Cardiac muscle cell (in vitro differentiated cells and primary cell): ENCODE data around the gene FBLN2. TPM values are rescaled to one million over a fixed set of nuclear protein-coding genes. Genes with fewer than 3 reads are reported as not detected.

ENCODE experiments used
- DNase-seq, 2 donors: peaks; one replicate each; pipeline versions ENCODE4 v3.0.0 to v3.0.0-alpha.2; 2010 to 2017; ENCODE audit warnings: low read depth in 1 of 2, low spot score in 1 of 2
- H3K27ac ChIP-seq: fragments of 200-600 bp; sonication (generic); 2 replicates; pipeline ENCODE4 v1.5.1; 2016
- H3K27me3 ChIP-seq: fragments of 200-600 bp; sonication (generic); 2 replicates; pipeline ENCODE4 v1.6.0; 2016; ENCODE audit warnings: control low read depth
- H3K36me3 ChIP-seq: fragments of 200-600 bp; sonication (generic); 2 replicates; pipeline ENCODE4 v1.5.1; 2016; ENCODE audit warnings: control low read depth
- H3K4me1 ChIP-seq: fragments of 200-600 bp; sonication (generic); 2 replicates; pipeline ENCODE4 v1.8.1; 2017; ENCODE audit warnings: low read depth, mild to moderate bottlenecking, mixed run types
- H3K4me3 ChIP-seq: fragments of 200-600 bp; sonication (generic); 2 replicates; pipeline ENCODE4 v1.5.1; 2016; ENCODE audit warnings: mild to moderate bottlenecking
- H3K9me3 ChIP-seq: fragments of 200-600 bp; sonication (generic); 2 replicates; pipeline ENCODE4 v1.5.1; 2017; ENCODE audit warnings: low read depth, mild to moderate bottlenecking, control low read depth
- polyA plus RNA-seq: library from polyadenylated mRNA; unstranded; fragments of >200 nt; fragmentation: Nextera tagmentation; extraction: Ambion mirVana; gene quantifications from 2 replicates; pipeline ENCODE4 v1.2.1, GENCODE V29; 2016
- total RNA-seq: library from RNA; depleted of rRNA; stranded (reverse); fragments of >200 nt; gene quantifications from 2 replicates; pipeline ENCODE4 v1.2.3, GENCODE V29; 2016
- TF ChIP-seq, protein P1 (sequence below): IDR thresholded peaks from 2 replicates; pipeline ENCODE4 v1.5.1; 2012; ENCODE audit warnings: low read depth, mild to moderate bottlenecking, low read length

The FBLN2 gene
- total and polyA plus RNA-seq, 2 experiments from 2014 or later: 19.3 to 42.4 TPM

DNA sequence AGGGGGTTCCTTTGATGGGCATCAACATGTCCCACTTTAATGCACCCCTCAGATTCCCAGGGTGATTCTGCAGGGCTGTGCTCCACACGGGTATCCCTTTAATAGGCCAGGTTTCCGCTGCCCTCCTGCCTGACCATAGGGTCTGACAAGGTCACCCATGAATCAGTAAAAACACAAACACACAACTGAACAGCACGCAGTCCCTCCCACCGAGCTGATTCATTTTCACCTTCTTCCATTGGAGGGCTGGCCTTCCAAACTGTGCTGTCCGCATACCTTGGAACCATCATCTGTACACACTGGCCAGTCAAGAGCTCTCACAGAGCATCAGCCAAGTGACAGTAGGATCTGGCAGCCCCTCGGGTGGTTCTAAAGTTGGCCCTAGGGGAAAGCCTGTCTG lies 93.7 kb downstream of the FBLN2 start:
- H3K27me3 ChIP-seq: no peaks in the 10 kb centered on the region
- H3K4me1 ChIP-seq: peaks cover 14% of the 10 kb centered on the region
- no peaks in the 10 kb centered on the region for H3K9me3 ChIP-seq
- H3K27ac ChIP-seq: no peak overlapping the region
- TF ChIP-seq, protein P1, sequence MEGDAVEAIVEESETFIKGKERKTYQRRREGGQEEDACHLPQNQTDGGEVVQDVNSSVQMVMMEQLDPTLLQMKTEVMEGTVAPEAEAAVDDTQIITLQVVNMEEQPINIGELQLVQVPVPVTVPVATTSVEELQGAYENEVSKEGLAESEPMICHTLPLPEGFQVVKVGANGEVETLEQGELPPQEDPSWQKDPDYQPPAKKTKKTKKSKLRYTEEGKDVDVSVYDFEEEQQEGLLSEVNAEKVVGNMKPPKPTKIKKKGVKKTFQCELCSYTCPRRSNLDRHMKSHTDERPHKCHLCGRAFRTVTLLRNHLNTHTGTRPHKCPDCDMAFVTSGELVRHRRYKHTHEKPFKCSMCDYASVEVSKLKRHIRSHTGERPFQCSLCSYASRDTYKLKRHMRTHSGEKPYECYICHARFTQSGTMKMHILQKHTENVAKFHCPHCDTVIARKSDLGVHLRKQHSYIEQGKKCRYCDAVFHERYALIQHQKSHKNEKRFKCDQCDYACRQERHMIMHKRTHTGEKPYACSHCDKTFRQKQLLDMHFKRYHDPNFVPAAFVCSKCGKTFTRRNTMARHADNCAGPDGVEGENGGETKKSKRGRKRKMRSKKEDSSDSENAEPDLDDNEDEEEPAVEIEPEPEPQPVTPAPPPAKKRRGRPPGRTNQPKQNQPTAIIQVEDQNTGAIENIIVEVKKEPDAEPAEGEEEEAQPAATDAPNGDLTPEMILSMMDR: no peak
- no peak overlapping the region for H3K4me3 ChIP-seq
- no peaks in the 10 kb centered on the region for H3K36me3 ChIP-seq
- no peak for DNase-seq

- Histone ChIP-seq H3K36me3 (no peaks in the 10 kb centered on the region), H3K9me3 (no peaks in the 10 kb centered on the region), H3K4me1 (no peaks in the 10 kb centered on the region), H3K27ac (no peak overlapping the region), H3K4me3 (no peak overlapping the region), H3K27me3 (no peaks in the 10 kb centered on the region)
- TF ChIP-seq, protein P1: no peak
- peak in 1 of 2 donors; percentile 23 for DNase-seq
Observed at GRCh38 chr3:13644341-13645117, 95.6 kb downstream of the FBLN2 start.

GRCh38 chr3:13645801-13646637 lies 97.1 kb downstream of the FBLN2 start:
- no peaks in the 10 kb centered on the region for H3K27me3 ChIP-seq
- TF ChIP-seq, protein P1: no peak
- H3K4me3 ChIP-seq: no peak overlapping the region
- H3K9me3 ChIP-seq: no peaks in the 10 kb centered on the region
- no peak for DNase-seq
- H3K27ac ChIP-seq: no peak overlapping the region
- H3K36me3 ChIP-seq: no peaks in the 10 kb centered on the region
- H3K4me1 ChIP-seq: no peaks in the 10 kb centered on the region

DNA sequence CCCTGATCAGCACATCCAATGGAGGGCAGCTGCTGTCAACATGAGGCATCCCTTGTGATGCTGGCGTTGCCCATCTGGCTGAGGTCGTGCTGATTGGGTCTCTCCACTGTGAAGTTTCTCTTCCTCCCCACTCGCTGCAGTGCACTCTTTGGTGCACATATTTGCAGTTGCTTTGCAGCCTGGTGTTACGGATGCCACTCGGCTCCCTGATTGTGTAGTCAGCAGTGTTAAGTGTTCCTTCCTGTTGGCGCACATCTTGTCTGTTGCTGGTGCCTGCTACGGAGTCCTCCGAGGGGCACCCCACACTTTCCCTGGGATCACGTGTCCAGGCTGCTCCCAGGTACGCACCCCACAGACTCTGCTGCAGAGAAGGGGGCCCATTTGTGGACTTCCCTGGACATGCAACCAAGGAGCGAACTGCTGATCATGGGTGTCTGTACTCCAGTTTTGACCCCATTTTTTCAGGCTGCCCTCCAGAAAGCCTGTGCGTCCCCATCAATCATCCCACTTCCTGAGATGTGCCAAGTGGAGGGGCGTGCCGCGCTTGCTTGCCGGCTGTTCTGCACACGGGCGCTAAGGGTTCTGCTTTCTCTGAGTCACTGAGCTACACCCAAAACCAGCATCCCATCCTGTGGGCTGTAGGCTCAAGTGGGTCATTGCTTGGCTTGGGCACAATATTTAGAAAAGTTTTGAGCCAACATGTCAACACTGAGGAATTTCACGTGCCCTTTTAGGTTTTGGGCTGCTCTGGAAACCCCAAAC lies 98.6 kb downstream of the FBLN2 start:
- H3K9me3 ChIP-seq: no peaks in the 10 kb centered on the region
- TF ChIP-seq, protein P1: no peak
- peak in 1 of 2 donors; percentile 18 for DNase-seq

More for the DNA sequence above, 98.6 kb downstream of the FBLN2 start:
- no peaks in the 10 kb centered on the region for H3K27me3 ChIP-seq
- H3K36me3 ChIP-seq: no peaks in the 10 kb centered on the region
- no peak overlapping the region for H3K4me3 ChIP-seq
- H3K4me1 ChIP-seq: no peaks in the 10 kb centered on the region
- no peak overlapping the region for H3K27ac ChIP-seq
